Mucosa of stomach (tissue), 1 donor: ENCODE data around the gene HES1.

Experiments
- H3K27me3 ChIP-seq: one replicate; pipeline ENCODE4 v1.7.0; 2013; ENCODE audit warnings: mild to moderate bottlenecking, low read length; ENCODE audit not compliant: control insufficient read depth, insufficient read depth
- H3K36me3 ChIP-seq: one replicate; pipeline ENCODE4 v1.7.0; 2013; ENCODE audit warnings: low read length; ENCODE audit not compliant: control insufficient read depth, insufficient read depth
- H3K4me1 ChIP-seq: one replicate; pipeline ENCODE4 v1.7.0; 2013; ENCODE audit warnings: mild to moderate bottlenecking, low read length; ENCODE audit not compliant: control insufficient read depth, insufficient read depth
- H3K4me3 ChIP-seq: one replicate; pipeline ENCODE4 v1.7.0; 2013; ENCODE audit warnings: low read length
- H3K9ac ChIP-seq: one replicate; pipeline ENCODE4 v1.7.0; 2013; ENCODE audit warnings: mild to moderate bottlenecking, low read length, moderate library complexity
- H3K9me3 ChIP-seq: one replicate; pipeline ENCODE4 v1.7.0; 2013; ENCODE audit warnings: mild to moderate bottlenecking, low read length, moderate library complexity; ENCODE audit not compliant: control insufficient read depth
- donor health status: Pancreatic carcinoma.

The HES1 gene

GRCh38 chr3:194095464-194095863 lies 40.5 kb upstream of the HES1 start:
- Histone ChIP-seq H3K36me3 (no peaks in the 10 kb centered on the region), H3K9ac (no peak overlapping the region), H3K27me3 (no peaks in the 10 kb centered on the region), H3K9me3 (no peaks in the 10 kb centered on the region), H3K4me3 (no peak overlapping the region), H3K4me1 (peaks cover 35% of the 10 kb centered on the region)

- H3K27me3 ChIP-seq: no peaks in the 10 kb centered on the region
- no peaks in the 10 kb centered on the region for H3K36me3 ChIP-seq
- no peaks in the 10 kb centered on the region for H3K9me3 ChIP-seq
- H3K4me1 ChIP-seq: peaks cover 39% of the 10 kb centered on the region
- no peak overlapping the region for H3K9ac ChIP-seq
- H3K4me3 ChIP-seq: no peak overlapping the region
These were observed 40.0 kb upstream of the HES1 start for GRCh38 chr3:194095902-194096301.

DNA sequence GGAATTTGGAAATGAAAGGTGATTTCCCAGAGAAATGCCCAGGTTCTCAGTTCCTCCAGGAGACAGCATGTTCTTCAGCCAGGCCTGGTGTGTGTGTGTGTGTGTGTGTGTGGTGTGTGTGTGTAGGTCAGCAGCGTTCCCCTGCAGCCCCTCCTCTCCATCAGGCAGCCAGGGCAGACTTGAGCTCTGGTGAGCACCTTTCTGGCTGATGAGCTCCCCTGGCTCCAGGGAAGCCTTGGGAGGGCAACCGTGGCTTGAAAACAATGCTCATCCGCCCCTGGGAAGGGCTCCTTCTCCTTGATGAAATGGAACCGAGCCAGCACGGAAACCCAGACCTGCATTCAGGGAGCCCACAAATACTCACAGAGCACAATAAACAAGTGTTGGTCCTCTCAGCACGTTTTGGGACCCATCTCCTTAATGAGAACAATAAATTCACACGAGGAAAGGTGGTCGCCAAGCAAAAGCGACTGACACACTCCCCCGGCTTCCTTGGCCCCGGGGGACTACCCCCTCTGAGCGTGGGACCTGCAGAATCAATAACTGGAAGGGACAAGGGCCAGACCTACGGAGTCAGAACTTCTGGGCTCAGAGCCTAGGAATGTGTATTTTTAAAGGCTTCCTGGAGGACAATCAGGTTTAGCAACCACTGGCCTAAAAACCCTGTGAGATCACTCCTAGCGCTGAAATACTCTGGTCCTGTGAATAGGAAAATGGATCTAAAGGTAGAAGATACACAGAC lies 38.6 kb upstream of the HES1 start:
- Histone ChIP-seq H3K9me3 (no peaks in the 10 kb centered on the region), H3K36me3 (no peaks in the 10 kb centered on the region), H3K9ac (no peak overlapping the region), H3K27me3 (no peaks in the 10 kb centered on the region), H3K4me1 (peaks cover 54% of the 10 kb centered on the region), H3K4me3 (no peak overlapping the region)

GRCh38 chr3:194098081-194098842 lies 37.7 kb upstream of the HES1 start:
- H3K4me3 ChIP-seq: no peak overlapping the region
- H3K9me3 ChIP-seq: no peaks in the 10 kb centered on the region
- no peaks in the 10 kb centered on the region for H3K36me3 ChIP-seq
- no peak overlapping the region for H3K9ac ChIP-seq
- no peaks in the 10 kb centered on the region for H3K27me3 ChIP-seq
- H3K4me1 ChIP-seq: peaks cover 63% of the 10 kb centered on the region

- no peaks in the 10 kb centered on the region for H3K27me3 ChIP-seq
- no peak overlapping the region for H3K9ac ChIP-seq
- no peaks in the 10 kb centered on the region for H3K36me3 ChIP-seq
- peaks cover 64% of the 10 kb centered on the region for H3K4me1 ChIP-seq
- H3K4me3 ChIP-seq: no peak overlapping the region
- H3K9me3 ChIP-seq: no peaks in the 10 kb centered on the region
These were observed 37.1 kb upstream of the HES1 start for GRCh38 chr3:194098843-194099183.

DNA sequence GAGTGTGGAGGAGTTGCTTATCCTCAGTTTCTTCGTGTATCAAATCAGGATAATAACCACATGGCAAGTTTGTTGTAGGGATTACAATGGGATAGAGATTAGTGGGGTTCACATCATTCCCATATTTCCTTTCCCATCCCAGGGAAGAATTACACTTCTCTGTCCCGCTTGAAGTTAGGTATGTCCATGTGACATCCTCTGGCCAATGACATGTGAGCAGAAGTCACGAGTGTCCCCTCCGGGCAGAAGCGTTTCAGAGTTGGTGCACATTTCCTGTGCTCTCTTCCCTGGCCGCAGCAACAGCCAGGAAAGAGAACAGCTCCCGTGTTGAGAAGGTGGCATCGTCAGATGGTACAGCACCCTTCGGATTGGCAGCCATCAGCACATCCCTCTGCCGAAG lies 36.7 kb upstream of the HES1 start:
- Histone ChIP-seq H3K4me1 (peaks cover 66% of the 10 kb centered on the region), H3K36me3 (no peaks in the 10 kb centered on the region), H3K4me3 (no peak overlapping the region), H3K9me3 (no peaks in the 10 kb centered on the region), H3K9ac (no peak overlapping the region), H3K27me3 (no peaks in the 10 kb centered on the region)

DNA sequence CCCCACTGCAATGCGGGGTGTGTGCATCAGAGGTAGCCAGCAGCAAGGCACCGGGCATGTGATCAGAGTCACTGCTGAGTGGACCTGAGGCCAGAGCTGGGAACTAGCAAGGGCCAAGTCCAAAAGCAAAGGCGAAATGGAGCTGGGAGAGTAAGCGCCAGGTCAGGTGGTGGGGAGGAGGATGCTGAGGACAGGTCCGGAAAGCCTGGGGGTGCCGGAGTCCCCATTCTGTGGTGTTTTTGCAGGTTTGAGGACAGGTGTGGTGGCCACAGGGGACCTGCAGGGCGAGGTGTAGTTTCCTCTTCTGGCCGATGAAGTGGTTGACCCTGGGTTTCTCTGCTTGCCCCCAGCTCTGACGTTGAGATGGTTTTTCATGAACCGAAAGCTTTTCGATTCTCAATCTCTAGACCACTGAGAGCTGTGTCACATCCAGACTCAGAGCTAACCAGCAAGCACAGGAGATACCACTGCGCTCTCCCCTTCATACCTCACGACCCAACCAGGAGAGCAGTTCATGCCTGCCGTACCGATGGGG lies 35.0 kb upstream of the HES1 start:
- H3K4me3 ChIP-seq: no peak overlapping the region

GRCh38 chr3:194101592-194102432 lies 34.1 kb upstream of the HES1 start:
- Histone ChIP-seq H3K27me3 (no peaks in the 10 kb centered on the region), H3K4me1 (peaks cover 59% of the 10 kb centered on the region), H3K9ac (no peak overlapping the region), H3K4me3 (no peak overlapping the region), H3K36me3 (no peaks in the 10 kb centered on the region), H3K9me3 (no peaks in the 10 kb centered on the region)

More for the DNA sequence above, 35.0 kb upstream of the HES1 start:
- Histone ChIP-seq H3K27me3 (no peaks in the 10 kb centered on the region), H3K9me3 (no peaks in the 10 kb centered on the region), H3K9ac (no peak overlapping the region), H3K4me1 (peaks cover 61% of the 10 kb centered on the region), H3K36me3 (no peaks in the 10 kb centered on the region)

- Histone ChIP-seq H3K4me1 (peaks cover 53% of the 10 kb centered on the region), H3K9me3 (no peaks in the 10 kb centered on the region), H3K4me3 (no peak overlapping the region), H3K27me3 (no peaks in the 10 kb centered on the region), H3K36me3 (no peaks in the 10 kb centered on the region), H3K9ac (no peak overlapping the region)
These were observed 33.5 kb upstream of the HES1 start for GRCh38 chr3:194102436-194102835.

- no peak overlapping the region for H3K4me3 ChIP-seq
- H3K36me3 ChIP-seq: no peaks in the 10 kb centered on the region
- no peak overlapping the region for H3K9ac ChIP-seq
- H3K9me3 ChIP-seq: no peaks in the 10 kb centered on the region
- H3K27me3 ChIP-seq: no peaks in the 10 kb centered on the region
- H3K4me1 ChIP-seq: peaks cover 42% of the 10 kb centered on the region
These were observed 32.4 kb upstream of the HES1 start for GRCh38 chr3:194103505-194103904.

GRCh38 chr3:194103983-194104751 lies 31.8 kb upstream of the HES1 start:
- Histone ChIP-seq H3K9me3 (no peaks in the 10 kb centered on the region), H3K9ac (no peak overlapping the region), H3K4me1 (peaks cover 41% of the 10 kb centered on the region), H3K27me3 (no peaks in the 10 kb centered on the region), H3K4me3 (no peak overlapping the region), H3K36me3 (no peaks in the 10 kb centered on the region)
